ENCODE results near the gene NCAPH2.
A peak's percentile ranks its signal among the peaks of the same experiment; 100 is the strongest.

Gene NCAPH2

GRCh38 chr22:50562523-50563412 is 54.7 kb downstream of the NCAPH2 start, which contains the start of gene SYCE3:
Gene SYCE3 (minus strand): TSS chr22:50562919. CDS start chr22:50556405, 6,514 bp downstream.
- peak within 1 kb of the TSS; percentile 62 for H3K4me3 ChIP-seq (ENCODE audit: low read depth, low read length)
- DNase-seq (ENCODE audit: low read depth), result no peak

- DNase-seq (ENCODE audit: low read depth), result no peak
- H3K4me3 ChIP-seq (ENCODE audit: low read depth, low read length), result peak overlapping the region; percentile 62
These were observed 55.6 kb downstream of the NCAPH2 start for GRCh38 chr22:50563413-50564160.

- H3K4me3 ChIP-seq (ENCODE audit: low read depth, low read length), result no peak overlapping the region
- DNase-seq (ENCODE audit: low read depth), result no peak
These were observed 56.3 kb downstream of the NCAPH2 start for GRCh38 chr22:50564289-50564688.

- DNase-seq (ENCODE audit: low read depth), result no peak
- H3K4me3 ChIP-seq (ENCODE audit: low read depth, low read length), result no peak overlapping the region
These were observed 59.8 kb downstream of the NCAPH2 start for GRCh38 chr22:50567721-50568252.

GRCh38 chr22:50568626-50569025 is 60.6 kb downstream of the NCAPH2 start:
- no peak for DNase-seq (ENCODE audit: low read depth)
- no peak overlapping the region for H3K4me3 ChIP-seq (ENCODE audit: low read depth, low read length)

GRCh38 chr22:50569041-50569459 is 61.0 kb downstream of the NCAPH2 start:
- no peak for DNase-seq (ENCODE audit: low read depth)
- H3K4me3 ChIP-seq (ENCODE audit: low read depth, low read length), result no peak overlapping the region

GRCh38 chr22:50569896-50570535 is 62.0 kb downstream of the NCAPH2 start:
- H3K4me3 ChIP-seq (ENCODE audit: low read depth, low read length), result no peak overlapping the region
- DNase-seq (ENCODE audit: low read depth), result no peak

- no peak for DNase-seq (ENCODE audit: low read depth)
- no peak overlapping the region for H3K4me3 ChIP-seq (ENCODE audit: low read depth, low read length)
These were observed 62.8 kb downstream of the NCAPH2 start for GRCh38 chr22:50570861-50571260.

GRCh38 chr22:50571264-50572175 is 63.5 kb downstream of the NCAPH2 start:
- no peak for DNase-seq (ENCODE audit: low read depth)
- no peak overlapping the region for H3K4me3 ChIP-seq (ENCODE audit: low read depth, low read length)

GRCh38 chr22:50572965-50573364 is 64.9 kb downstream of the NCAPH2 start:
- no peak overlapping the region for H3K4me3 ChIP-seq (ENCODE audit: low read depth, low read length)
- DNase-seq (ENCODE audit: low read depth), result no peak

GRCh38 chr22:50573491-50574382 is 65.7 kb downstream of the NCAPH2 start:
- H3K4me3 ChIP-seq (ENCODE audit: low read depth, low read length), result no peak overlapping the region
- DNase-seq (ENCODE audit: low read depth), result no peak

- H3K4me3 ChIP-seq (ENCODE audit: low read depth, low read length), result no peak overlapping the region
- DNase-seq (ENCODE audit: low read depth), result no peak
These were observed 66.3 kb downstream of the NCAPH2 start for GRCh38 chr22:50574383-50574755.

All from skeletal muscle cell (primary cell).